Activated CD8-positive, alpha-beta memory T cell treated with anti-CD3 and anti-CD28 coated beads, Interleukin-2, amount 50 U/mL, for 24 hours (primary cell): ENCODE results near the gene PRELID3B.

Experiments used
- DNase-seq: peaks from one replicate; pipeline ENCODE4 v3.0.0-alpha.2; 2020; ENCODE audit errors: extremely low read depth

Gene PRELID3B

GRCh38 chr20:59042151-59042795, at the start of gene PRELID3B:
Gene PRELID3B (minus strand): TSS chr20:59042786. CDS start chr20:59042730, 56 bp downstream.
- no peak for DNase-seq

GRCh38 chr20:59087829-59088433, 45.3 kb upstream of the PRELID3B start:
- peak; percentile 73 for DNase-seq

GRCh38 chr20:59086923-59087322, 44.3 kb upstream of the PRELID3B start:
- no peak for DNase-seq

- no peak for DNase-seq
Measured at GRCh38 chr20:59084041-59084850, 41.7 kb upstream of the PRELID3B start.

GRCh38 chr20:59082981-59083380, 40.4 kb upstream of the PRELID3B start:
- no peak for DNase-seq

GRCh38 chr20:59082077-59082740, 39.6 kb upstream of the PRELID3B start:
- no peak for DNase-seq

GRCh38 chr20:59081036-59081435, 38.5 kb upstream of the PRELID3B start:
- no peak for DNase-seq

- DNase-seq, result no peak
Measured at GRCh38 chr20:59078231-59078630, 35.6 kb upstream of the PRELID3B start.

- no peak for DNase-seq
Measured at GRCh38 chr20:59077705-59078104, 35.1 kb upstream of the PRELID3B start.

GRCh38 chr20:59075934-59076508, 33.4 kb upstream of the PRELID3B start:
- no peak for DNase-seq

GRCh38 chr20:59074456-59074855, 31.9 kb upstream of the PRELID3B start:
- no peak for DNase-seq

GRCh38 chr20:59073582-59073981, 31.0 kb upstream of the PRELID3B start:
- DNase-seq, result no peak

- no peak for DNase-seq
Measured at GRCh38 chr20:59071216-59071615, 28.6 kb upstream of the PRELID3B start.

- DNase-seq, result no peak
Measured at GRCh38 chr20:59069026-59069425, 26.4 kb upstream of the PRELID3B start.

GRCh38 chr20:59068534-59068933, 25.9 kb upstream of the PRELID3B start:
- no peak for DNase-seq

GRCh38 chr20:59064214-59064722, 21.7 kb upstream of the PRELID3B start:
- DNase-seq, result no peak

- DNase-seq, result no peak
Measured at GRCh38 chr20:59063358-59064213, 21.0 kb upstream of the PRELID3B start.

GRCh38 chr20:59062081-59062480, 19.5 kb upstream of the PRELID3B start:
- DNase-seq, result no peak

GRCh38 chr20:59055302-59055701, 12.7 kb upstream of the PRELID3B start:
- DNase-seq, result no peak

- DNase-seq, result no peak
Measured at GRCh38 chr20:59051666-59052185, 9.1 kb upstream of the PRELID3B start.
